NCI-H1436 (cell line): ENCODE data around the gene ZWILCH.
A peak's percentile ranks its signal among the peaks of the same experiment; 100 is the strongest.
"Not testable (repeated sequence)": the region's sequence is repeated elsewhere in the genome, so short reads cannot be mapped to it uniquely, and the experiment has no call there.

Experiments used
- DNase-seq: peaks from one replicate; lab custom pipeline; 2025; lab: John Stamatoyannopoulos, UW

The ZWILCH gene

GRCh38 chr15:66581972-66582537 lies 76.9 kb downstream of the ZWILCH start:
- DNase-seq = no peak

- DNase-seq = no peak
Measured at GRCh38 chr15:66586155-66586976, 81.2 kb downstream of the ZWILCH start.

- DNase-seq = no peak
Measured at GRCh38 chr15:66587020-66587419, 81.9 kb downstream of the ZWILCH start.

DNA sequence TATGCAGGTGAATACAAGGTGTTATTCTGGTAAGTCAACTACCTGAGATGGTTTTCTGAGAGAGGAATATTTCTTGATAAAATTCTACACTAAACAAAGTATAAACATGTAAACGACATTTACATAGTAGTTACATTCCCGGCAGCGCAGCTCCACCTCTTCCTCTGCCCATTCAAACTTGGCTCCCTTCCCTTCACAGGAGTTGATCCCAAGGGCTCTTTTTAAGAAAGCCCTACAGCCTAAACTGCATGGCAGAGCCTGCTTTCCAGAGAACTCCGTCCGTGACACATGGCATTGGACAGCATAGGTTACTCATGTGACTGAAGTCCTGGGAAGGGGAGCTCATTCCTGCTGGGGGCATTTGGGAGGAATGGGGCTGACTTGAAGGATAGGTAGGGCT lies 82.6 kb downstream of the ZWILCH start:
- no peak for DNase-seq

DNA sequence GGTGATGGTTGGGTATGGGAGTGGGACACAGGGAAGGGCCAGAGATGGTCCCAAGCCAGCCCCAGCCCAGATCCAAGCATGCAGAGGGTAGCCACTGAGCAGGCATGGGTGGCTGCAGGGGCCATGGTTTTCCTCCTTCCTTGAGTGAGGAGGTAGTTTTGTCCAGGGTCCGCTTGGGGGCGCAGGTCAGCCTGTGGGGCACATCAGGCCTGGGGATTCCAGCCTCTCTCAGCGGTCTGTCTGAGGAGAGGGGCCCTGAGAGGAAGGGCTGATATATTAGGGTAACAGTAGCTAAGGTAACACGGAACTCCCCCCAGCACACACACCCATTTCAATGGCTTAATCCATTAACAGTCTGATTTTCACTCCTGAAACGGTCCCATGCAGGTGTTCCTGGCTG lies 83.4 kb downstream of the ZWILCH start:
- DNase-seq = no peak

GRCh38 chr15:66588971-66589370 lies 83.8 kb downstream of the ZWILCH start:
- DNase-seq = no peak

DNA sequence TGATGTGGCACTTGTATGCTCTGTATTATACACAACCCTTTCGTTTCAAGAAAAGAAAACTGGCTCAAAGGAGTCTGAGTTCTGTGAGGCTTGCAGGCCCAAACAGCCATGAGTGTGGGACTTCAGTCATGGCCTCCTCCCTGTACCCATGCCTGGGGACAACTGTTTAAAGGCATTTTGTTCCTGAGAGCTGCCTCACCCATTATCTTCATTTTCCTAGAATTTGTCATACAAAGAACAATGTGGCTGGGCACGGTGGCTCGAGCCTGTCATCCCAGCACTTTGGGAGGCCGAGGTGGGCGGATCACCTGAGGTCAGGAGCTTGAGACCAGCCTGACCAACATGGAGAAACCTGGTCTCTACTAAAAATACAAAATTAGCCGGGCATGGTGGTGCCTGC lies 84.3 kb downstream of the ZWILCH start:
- DNase-seq = not testable (repeated sequence)

- DNase-seq = no peak
Measured at GRCh38 chr15:66590435-66590834, 85.3 kb downstream of the ZWILCH start.

GRCh38 chr15:66591322-66591862 lies 86.3 kb downstream of the ZWILCH start:
- DNase-seq = no peak

DNA sequence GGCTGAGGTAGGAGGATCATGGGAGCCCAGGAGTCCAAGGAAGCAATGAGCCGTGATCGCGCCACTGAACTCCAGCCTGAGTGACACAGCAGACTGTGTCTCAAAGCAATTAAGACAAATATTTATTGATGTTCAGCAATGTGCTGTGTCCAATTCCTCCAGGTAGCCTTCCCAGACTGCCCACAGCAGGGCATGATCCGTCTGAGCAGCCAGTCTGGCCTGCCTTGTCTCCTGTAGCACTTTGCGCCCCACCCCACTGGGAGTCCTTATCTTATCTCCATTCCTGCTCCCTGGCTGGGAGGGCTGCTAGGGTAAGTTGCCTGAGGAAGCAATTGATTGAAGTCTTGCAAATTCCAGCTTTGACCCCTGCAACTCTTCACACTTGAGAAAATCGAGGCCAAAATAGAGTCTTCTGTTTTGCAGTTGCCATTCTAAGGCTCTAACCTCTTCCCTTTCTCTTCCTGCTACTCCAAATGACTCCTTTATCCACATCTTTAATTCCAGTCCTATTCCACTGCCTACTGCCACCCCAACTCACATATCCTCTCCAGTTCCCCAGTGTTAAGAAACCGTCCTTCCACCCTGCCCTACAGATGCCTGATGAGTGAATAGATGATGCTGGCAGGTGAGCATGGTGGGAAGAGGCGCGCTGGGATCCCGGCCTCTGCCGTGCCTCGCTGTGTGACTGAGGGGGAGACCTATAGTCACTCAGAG lies 87.5 kb downstream of the ZWILCH start:
- DNase-seq = no peak

GRCh38 chr15:66593219-66593780 lies 88.2 kb downstream of the ZWILCH start:
- no peak for DNase-seq

GRCh38 chr15:66594344-66594743 lies 89.2 kb downstream of the ZWILCH start:
- no peak for DNase-seq

- DNase-seq = no peak
Measured at GRCh38 chr15:66594836-66595235, 89.7 kb downstream of the ZWILCH start.

DNA sequence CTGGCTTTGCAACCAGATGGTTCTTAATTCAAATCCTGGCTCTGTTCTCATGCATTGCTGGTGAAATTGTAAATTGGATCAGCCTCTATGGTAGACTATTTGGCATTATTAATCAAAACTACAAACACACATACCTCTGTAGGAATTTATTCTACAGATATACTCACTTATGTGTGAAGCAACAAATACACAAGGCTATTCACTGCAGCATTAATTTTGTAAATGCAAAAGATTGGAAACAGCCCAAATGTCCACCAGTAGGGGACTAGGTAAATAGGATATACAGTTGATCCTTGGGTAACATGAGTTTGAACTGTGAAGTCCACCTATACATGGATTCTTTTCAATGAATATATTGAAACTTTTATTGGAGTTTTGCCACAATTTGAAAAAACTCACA lies 90.2 kb downstream of the ZWILCH start:
- no peak for DNase-seq

DNA sequence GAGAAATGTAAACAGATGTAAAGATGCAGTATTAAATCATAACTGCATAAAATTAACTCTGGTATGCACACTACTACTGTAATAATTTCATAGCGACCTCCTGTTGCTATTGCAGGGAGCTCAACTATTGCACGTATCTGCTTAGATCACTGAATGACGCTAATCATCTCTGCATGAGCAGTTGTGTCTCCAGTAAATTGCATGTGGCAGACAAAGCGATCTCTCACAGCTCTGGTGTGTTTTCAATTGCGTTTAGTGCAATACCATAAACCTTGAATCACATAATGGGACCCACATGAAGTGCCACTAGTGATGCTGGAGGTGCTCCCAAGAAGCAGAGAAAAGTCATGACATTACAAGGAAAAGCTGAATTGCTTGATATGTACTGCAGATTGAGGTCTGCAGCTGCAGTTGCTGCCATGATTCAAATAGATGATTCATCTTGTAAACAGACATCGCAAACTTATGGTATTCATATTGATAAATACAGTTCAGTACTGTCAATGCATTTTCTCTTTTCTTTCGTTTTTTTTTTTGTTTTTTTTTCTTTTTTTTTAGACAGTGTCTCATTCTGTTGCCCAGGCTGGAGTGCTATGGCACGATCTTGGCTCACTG lies 90.9 kb downstream of the ZWILCH start:
- peak; percentile 13 for DNase-seq

- DNase-seq = no peak
Measured at GRCh38 chr15:66598095-66598815, 93.1 kb downstream of the ZWILCH start.
